HCT116 (cell line): Measurements from ENCODE around the gene PRDM2. TPM values are rescaled to one million over a fixed set of nuclear protein-coding genes. Genes with fewer than 3 reads are reported as not detected.

Experiments used
- ATAC-seq: fragments of 200-7000 bp; cut with Tn5 transposase; 2 replicates; pipeline ENCODE4 v1.9.1; 2020; ENCODE audit warnings: mild to moderate bottlenecking, moderate library complexity
- BruUV-seq: library from RNA; stranded (reverse); fragments of 400-500 nt; replicated peaks from 2 replicates; lab custom pipeline; 2021; lab: Mats Ljungman, UMichigan
- CTCF ChIA-PET: fragments of 300-600 bp; sonication (Branson Sonifier 250); formaldehyde crosslinking; loops from one replicate; lab custom pipeline; 2021; ENCODE audit warnings: antibody characterized with exemption; lab: Charles Lee
- POLR2A ChIA-PET: fragments of 300-600, 350-600 bp; sonication (Branson Sonifier 250); formaldehyde crosslinking; loops from one replicate; lab custom pipeline; 2021; ENCODE audit warnings: antibody characterized with exemption; lab: Charles Lee
- RAD21 ChIA-PET, 2 experiments: fragments of 300-600 bp; sonication (Branson Sonifier 250); formaldehyde crosslinking; loops; one replicate each; lab custom pipeline; 2023; ENCODE audit warnings: low total read pairs in 2 of 2; ENCODE audit not compliant: uncharacterized antibody in 2 of 2, unreplicated experiment in 2 of 2, low non-redundant PET in 1 of 2; lab: Charles Lee
- DNase-seq: peaks from one replicate; pipeline ENCODE4 v3.0.0-alpha.2; 2010; ENCODE audit warnings: low read depth, low spot score
- H2AFZ ChIP-seq: fragments of 200-600 bp; shearing (Covaris generic), sonication (generic); 2 replicates; pipeline ENCODE4 v1.6.1; 2017; ENCODE audit warnings: low read depth, mixed run types, mixed read lengths, antibody characterized with exemption, low read length; ENCODE audit not compliant: poor library complexity, severe bottlenecking
- H3K27ac ChIP-seq: 2 replicates; pipeline ENCODE4 v1.5.1; 2012; ENCODE audit warnings: low read depth, low read length
- H3K27me3 ChIP-seq: fragments of 200-600 bp; sonication (generic); 2 replicates; pipeline ENCODE4 v1.6.1; 2016; ENCODE audit warnings: mixed run types, low read length, mixed read lengths; ENCODE audit not compliant: insufficient read depth
- H3K36me3 ChIP-seq, 2 experiments: fragments of 200-500 bp in 1 of 2; fragments of 200-600 bp in 1 of 2; sonication (Bioruptor generic) in 1 of 2; sonication (generic) in 1 of 2; 2 replicates each; pipeline versions ENCODE4 v1.5.1 to v1.6.1; 2014 to 2016; ENCODE audit warnings: low read length in 2 of 2, inconsistent platforms in 1 of 2, mixed read lengths in 1 of 2, mixed run types in 1 of 2; ENCODE audit not compliant: insufficient read depth in 2 of 2, control insufficient read depth in 1 of 2
- H3K4me1 ChIP-seq, 2 experiments: fragments of 200-600 bp in 1 of 2; sonication (generic) in 1 of 2; 2 replicates each; pipeline versions ENCODE4 v1.5.1 to v1.6.1; 2012 to 2017; ENCODE audit warnings: low read length in 2 of 2, inconsistent platforms in 1 of 2, mild to moderate bottlenecking in 1 of 2, mixed read lengths in 1 of 2, mixed run types in 1 of 2, moderate library complexity in 1 of 2; ENCODE audit not compliant: insufficient read depth in 2 of 2, control insufficient read depth in 1 of 2
- H3K4me2 ChIP-seq: fragments of 200-600 bp; sonication (generic); 2 replicates; pipeline ENCODE4 v1.6.1; 2017; ENCODE audit warnings: mixed run types, low read length, mixed read lengths
- H3K4me3 ChIP-seq, 2 experiments: fragments of 200-600 bp in 1 of 2; sonication (generic) in 1 of 2; replicated peaks in 1 of 2; 2 replicates each; pipeline ENCODE4 v1.5.1; 2011 to 2016; ENCODE audit warnings: low read length in 2 of 2, control low read depth in 1 of 2, low read depth in 1 of 2, mild to moderate bottlenecking in 1 of 2, mixed read lengths in 1 of 2, mixed run types in 1 of 2
- H3K79me2 ChIP-seq: fragments of 200-600 bp; sonication (generic); 2 replicates; pipeline ENCODE4 v1.6.1; 2017; ENCODE audit warnings: mild to moderate bottlenecking, mixed run types, low read length, moderate library complexity, mixed read lengths; ENCODE audit not compliant: insufficient read depth
- H3K9ac ChIP-seq: fragments of 200-600 bp; sonication (generic); 2 replicates; pipeline ENCODE4 v1.6.1; 2016; ENCODE audit warnings: low read length, mixed read lengths
- H3K9me2 ChIP-seq: fragments of 200-600 bp; sonication (generic), shearing (Covaris generic); 2 replicates; pipeline ENCODE4 v1.6.1; 2017; ENCODE audit warnings: mixed run types, mild to moderate bottlenecking, moderate library complexity; ENCODE audit not compliant: insufficient read depth
- H3K9me3 ChIP-seq, 2 experiments: fragments of 200-500 bp in 1 of 2; fragments of 200-600 bp in 1 of 2; sonication (Bioruptor generic) in 1 of 2; sonication (generic) in 1 of 2; 2 replicates each; pipeline ENCODE4 v1.6.1; 2014 to 2017; ENCODE audit warnings: low read length in 2 of 2, mixed read lengths in 2 of 2, inconsistent platforms in 1 of 2, low read depth in 1 of 2, mild to moderate bottlenecking in 1 of 2, mixed run types in 1 of 2, moderate library complexity in 1 of 2; ENCODE audit not compliant: control insufficient read depth in 1 of 2, insufficient read depth in 1 of 2
- H4K20me1 ChIP-seq: fragments of 200-600 bp; sonication (generic), shearing (Covaris generic); 2 replicates; pipeline ENCODE4 v1.6.1; 2017; ENCODE audit warnings: mixed run types, mild to moderate bottlenecking, moderate library complexity; ENCODE audit not compliant: insufficient read depth
- CEBPB ChIP-seq: IDR thresholded peaks from 2 replicates; pipeline ENCODE4 v1.6.1; 2012; ENCODE audit warnings: low read depth
- EGR1 ChIP-seq: IDR thresholded peaks from 2 replicates; pipeline ENCODE4 v1.6.1; 2012; ENCODE audit warnings: low read depth
- ELF1 ChIP-seq: IDR thresholded peaks from 2 replicates; pipeline ENCODE4 v1.6.1; 2012; ENCODE audit warnings: low read depth, borderline replicate concordance
- EZH2 ChIP-seq: fragments of 200-600 bp; sonication (generic); IDR thresholded peaks from 2 replicates; pipeline ENCODE4 v1.6.1; 2017; ENCODE audit warnings: antibody characterized with exemption, mixed run types
- MAX ChIP-seq: IDR thresholded peaks from 2 replicates; pipeline ENCODE4 v1.6.1; 2012
- POLR2A ChIP-seq: IDR thresholded peaks from 2 replicates; pipeline ENCODE4 v1.7.0; 2011; ENCODE audit warnings: borderline replicate concordance; ENCODE audit not compliant: insufficient read depth, insufficient read length; ENCODE audit errors: extremely low read depth
- POLR2AphosphoS5 ChIP-seq: IDR thresholded peaks from 2 replicates; pipeline ENCODE4 v1.6.1; 2011; ENCODE audit warnings: mild to moderate bottlenecking, low read depth, low read length, moderate library complexity
- RAD21 ChIP-seq: IDR thresholded peaks from 2 replicates; pipeline ENCODE4 v1.6.1; 2012; ENCODE audit warnings: low read depth, mild to moderate bottlenecking
- REST ChIP-seq: IDR thresholded peaks from 2 replicates; pipeline ENCODE4 v1.6.1; 2012; ENCODE audit warnings: low read depth
- SIN3A ChIP-seq: IDR thresholded peaks from 2 replicates; pipeline ENCODE4 v1.6.1; 2012; ENCODE audit warnings: low read depth
- SP1 ChIP-seq: IDR thresholded peaks from 2 replicates; pipeline ENCODE4 v1.6.1; 2012; ENCODE audit warnings: low read depth
- SRF ChIP-seq: IDR thresholded peaks from 2 replicates; pipeline ENCODE4 v1.6.1; 2012; ENCODE audit warnings: low read depth
- TCF7L2 ChIP-seq: IDR thresholded peaks from 2 replicates; pipeline ENCODE4 v1.7.0; 2011; ENCODE audit warnings: borderline replicate concordance, inconsistent platforms; ENCODE audit not compliant: insufficient read depth, insufficient read length; ENCODE audit errors: extremely low read depth
- YY1 ChIP-seq: IDR thresholded peaks from 2 replicates; pipeline ENCODE4 v1.6.1; 2011; ENCODE audit warnings: low read length, low read depth, moderate library complexity, mild to moderate bottlenecking; ENCODE audit not compliant: insufficient replicate concordance; ENCODE audit errors: extremely low read depth
- ZFX ChIP-seq: fragments of 450-650 bp; IDR thresholded peaks from 2 replicates; pipeline ENCODE4 v1.6.1; 2017
- intact Hi-C: fragments of 100-400 bp; cut with micrococcal nuclease; formaldehyde crosslinking; loops from 2 replicates; pipeline ENCODE4 v1.10.0; 2022
- total RNA-seq: library from RNA; stranded (reverse); gene quantifications from one replicate; pipeline ENCODE4 v1.2.1, GENCODE V29; 2021; ENCODE audit not compliant: unreplicated experiment
- TF ChIP-seq, protein P1 (sequence below): IDR thresholded peaks from 2 replicates; pipeline ENCODE4 v1.6.1; 2011; ENCODE audit warnings: mild to moderate bottlenecking, low read length, moderate library complexity; ENCODE audit not compliant: insufficient replicate concordance; ENCODE audit errors: extremely low read depth

The PRDM2 gene
- total RNA-seq, 1 experiment from 2014 or later: 17.3 TPM

GRCh38 chr1:13797397-13797796 is 97.4 kb downstream of the PRDM2 start:
- no TSS peak for BruUV-seq
- Histone ChIP-seq H3K79me2 (no peaks in the 10 kb centered on the region), H2AFZ (no peak overlapping the region), H3K4me3 (no peak overlapping the region), H3K27me3 (no peaks in the 10 kb centered on the region), H3K36me3 (no peaks in the 10 kb centered on the region), H3K4me1 (no peaks in the 10 kb centered on the region), H3K9me2 (no peaks in the 10 kb centered on the region), H3K27ac (no peak overlapping the region), H3K9ac (no peak overlapping the region), H4K20me1 (no peaks in the 10 kb centered on the region), H3K4me2 (no peak overlapping the region), H3K9me3 (no peaks in the 10 kb centered on the region)
- DNase-seq (no peak), ATAC-seq (no peak)
- ChIA-PET RAD21 (no interaction called here), POLR2A (no interaction called here), CTCF (no interaction called here)
- TF ChIP-seq YY1: no peak
- TF ChIP-seq RAD21: no peak
- TF ChIP-seq EZH2: no peak
- TF ChIP-seq EGR1: no peak
- no peak for TF ChIP-seq SIN3A
- intact Hi-C loops: no loop called here

DNA sequence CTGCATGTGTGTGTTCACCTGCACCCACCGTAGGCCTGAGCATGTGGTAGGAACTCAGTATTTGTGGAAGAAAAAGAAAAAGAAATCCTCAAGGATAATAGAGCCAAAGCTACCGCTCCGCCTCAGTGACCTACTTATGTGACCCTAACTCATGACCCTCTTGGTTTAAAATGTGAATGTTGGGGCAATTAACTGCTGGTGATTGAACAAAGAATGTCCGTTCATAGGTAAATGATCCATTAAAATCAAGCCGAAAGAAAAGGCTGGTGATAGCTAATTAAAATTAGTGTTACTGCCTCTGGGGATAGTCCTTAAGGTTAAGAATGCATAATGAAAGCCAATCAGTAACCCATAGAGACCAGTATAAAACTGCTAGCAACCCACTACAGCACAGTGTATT is 98.1 kb downstream of the PRDM2 start:
- no peak for ATAC-seq
- H3K9ac ChIP-seq: no peak overlapping the region
- H3K4me1 ChIP-seq: no peaks in the 10 kb centered on the region
- H3K27me3 ChIP-seq: no peaks in the 10 kb centered on the region
- H3K27ac ChIP-seq: no peak overlapping the region
- H3K36me3 ChIP-seq: no peaks in the 10 kb centered on the region
- H3K9me2 ChIP-seq: no peaks in the 10 kb centered on the region
- no peak for DNase-seq
- no peak overlapping the region for H3K4me3 ChIP-seq
- no TSS peak for BruUV-seq
- ChIA-PET CTCF (no interaction called here), RAD21 (no interaction called here), POLR2A (no interaction called here)
- H3K9me3 ChIP-seq: no peaks in the 10 kb centered on the region
- no peaks in the 10 kb centered on the region for H3K79me2 ChIP-seq
- no peaks in the 10 kb centered on the region for H4K20me1 ChIP-seq
- no peak overlapping the region for H3K4me2 ChIP-seq
- intact Hi-C loops: no loop called here
- H2AFZ ChIP-seq: no peak overlapping the region
- TF ChIP-seq ZFX (no peak), CEBPB (no peak), ELF1 (no peak), MAX (no peak), TCF7L2 (no peak), SRF (no peak), POLR2AphosphoS5 (no peak), SP1 (no peak), REST (no peak), POLR2A (no peak), EZH2 (no peak), RAD21 (no peak)
- TF ChIP-seq, protein P1, sequence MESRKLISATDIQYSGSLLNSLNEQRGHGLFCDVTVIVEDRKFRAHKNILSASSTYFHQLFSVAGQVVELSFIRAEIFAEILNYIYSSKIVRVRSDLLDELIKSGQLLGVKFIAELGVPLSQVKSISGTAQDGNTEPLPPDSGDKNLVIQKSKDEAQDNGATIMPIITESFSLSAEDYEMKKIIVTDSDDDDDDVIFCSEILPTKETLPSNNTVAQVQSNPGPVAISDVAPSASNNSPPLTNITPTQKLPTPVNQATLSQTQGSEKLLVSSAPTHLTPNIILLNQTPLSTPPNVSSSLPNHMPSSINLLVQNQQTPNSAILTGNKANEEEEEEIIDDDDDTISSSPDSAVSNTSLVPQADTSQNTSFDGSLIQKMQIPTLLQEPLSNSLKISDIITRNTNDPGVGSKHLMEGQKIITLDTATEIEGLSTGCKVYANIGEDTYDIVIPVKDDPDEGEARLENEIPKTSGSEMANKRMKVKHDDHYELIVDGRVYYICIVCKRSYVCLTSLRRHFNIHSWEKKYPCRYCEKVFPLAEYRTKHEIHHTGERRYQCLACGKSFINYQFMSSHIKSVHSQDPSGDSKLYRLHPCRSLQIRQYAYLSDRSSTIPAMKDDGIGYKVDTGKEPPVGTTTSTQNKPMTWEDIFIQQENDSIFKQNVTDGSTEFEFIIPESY: no peak
